Stimulated activated effector memory CD8-positive, alpha-beta T cell treated with anti-CD3 and anti-CD28 coated beads, Interleukin-12 subunit alpha, Interleukin-12 subunit beta, amount 100 ng/mL, for 72 hours (primary cell): ENCODE results near the gene NCCRP1.
"Not testable (repeated sequence)": the region's sequence is repeated elsewhere in the genome, so short reads cannot be mapped to it uniquely, and the experiment has no call there.

ENCODE experiments used
- ATAC-seq: fragments of 150-1000 bp; cut with Tn5 transposase; 2 replicates; pipeline ENCODE4 v1.10.0; 2021
- DNase-seq, 2 donors: peaks; one replicate each; pipeline ENCODE4 v3.0.0; 2021 to 2022; ENCODE audit warnings: low spot score in 2 of 2
- H3K27ac Mint-ChIP-seq: one replicate; pipeline ENCODE4 v1.8.0; 2022; ENCODE audit warnings: mild to moderate bottlenecking, mixed read lengths
- H3K36me3 Mint-ChIP-seq: one replicate; pipeline ENCODE4 v1.8.0; 2022; ENCODE audit warnings: mild to moderate bottlenecking, mixed read lengths
- H3K4me1 Mint-ChIP-seq: one replicate; pipeline ENCODE4 v1.8.0; 2022; ENCODE audit warnings: mixed read lengths
- H3K4me3 Mint-ChIP-seq: one replicate; pipeline ENCODE4 v1.8.0; 2022; ENCODE audit warnings: mild to moderate bottlenecking, mixed read lengths
- H3K9me3 Mint-ChIP-seq: one replicate; pipeline ENCODE4 v1.8.0; 2022; ENCODE audit warnings: mixed read lengths

Gene NCCRP1

GRCh38 chr19:39236527-39236926 is 39.8 kb downstream of the NCCRP1 start:
- DNase-seq: peak in 1 of 2 donors; percentile 63
- peak overlapping the region; percentile 48 for H3K4me3 Mint-ChIP-seq
- H3K27ac Mint-ChIP-seq: peak overlapping the region; percentile 76
- H3K36me3 Mint-ChIP-seq: no peaks in the 10 kb centered on the region
- no peaks in the 10 kb centered on the region for H3K9me3 Mint-ChIP-seq
- peak; percentile 92 for ATAC-seq
- peaks cover 27% of the 10 kb centered on the region for H3K4me1 Mint-ChIP-seq

GRCh38 chr19:39237200-39238184 is 40.7 kb downstream of the NCCRP1 start:
- Mint-ChIP-seq H3K36me3 (no peaks in the 10 kb centered on the region), H3K9me3 (no peaks in the 10 kb centered on the region), H3K4me3 (peak overlapping the region; percentile 48), H3K27ac (peak overlapping the region; percentile 76), H3K4me1 (peaks cover 27% of the 10 kb centered on the region)
- peak; percentile 66 for ATAC-seq
- DNase-seq: peak in 1 of 2 donors; percentile 6

GRCh38 chr19:39238209-39238608 is 41.4 kb downstream of the NCCRP1 start:
- DNase-seq (no peak), ATAC-seq (no peak)
- peaks cover 27% of the 10 kb centered on the region for H3K4me1 Mint-ChIP-seq
- no peaks in the 10 kb centered on the region for H3K9me3 Mint-ChIP-seq
- peak overlapping the region; percentile 48 for H3K4me3 Mint-ChIP-seq
- no peaks in the 10 kb centered on the region for H3K36me3 Mint-ChIP-seq
- peak overlapping the region; percentile 76 for H3K27ac Mint-ChIP-seq

GRCh38 chr19:39238944-39239343 is 42.2 kb downstream of the NCCRP1 start:
- Mint-ChIP-seq H3K27ac (no peak overlapping the region), H3K4me3 (no peak overlapping the region), H3K36me3 (no peaks in the 10 kb centered on the region), H3K9me3 (no peaks in the 10 kb centered on the region), H3K4me1 (peaks cover 27% of the 10 kb centered on the region)
- DNase-seq: no peak
- no peak for ATAC-seq

- Mint-ChIP-seq H3K36me3 (no peaks in the 10 kb centered on the region), H3K4me3 (no peak overlapping the region), H3K27ac (no peak overlapping the region), H3K9me3 (no peaks in the 10 kb centered on the region), H3K4me1 (peaks cover 27% of the 10 kb centered on the region)
- no peak for DNase-seq
- ATAC-seq: no peak
Measured at GRCh38 chr19:39240421-39240820, 43.7 kb downstream of the NCCRP1 start.

- DNase-seq, H3K4me1 Mint-ChIP-seq, H3K9me3 Mint-ChIP-seq, H3K4me3 Mint-ChIP-seq, H3K36me3 Mint-ChIP-seq, ATAC-seq, H3K27ac Mint-ChIP-seq: not testable (repeated sequence)
Measured at GRCh38 chr19:39243741-39244140, 47.0 kb downstream of the NCCRP1 start.

GRCh38 chr19:39244410-39245100 is 47.8 kb downstream of the NCCRP1 start, which contains the start of gene IFNL3:
Gene IFNL3 (minus strand): TSS chr19:39245006. CDS start chr19:39244967, 39 bp downstream.
- ATAC-seq, H3K4me1 Mint-ChIP-seq, H3K9me3 Mint-ChIP-seq, H3K4me3 Mint-ChIP-seq, H3K36me3 Mint-ChIP-seq, H3K27ac Mint-ChIP-seq, DNase-seq: not testable (repeated sequence)

GRCh38 chr19:39245166-39245565 is 48.4 kb downstream of the NCCRP1 start:
- not testable (repeated sequence) for DNase-seq, H3K36me3 Mint-ChIP-seq, H3K4me3 Mint-ChIP-seq, H3K4me1 Mint-ChIP-seq, H3K27ac Mint-ChIP-seq, H3K9me3 Mint-ChIP-seq
- ATAC-seq: peak; percentile 58

GRCh38 chr19:39246951-39247669 is 50.3 kb downstream of the NCCRP1 start:
- ATAC-seq (peak; percentile 69), DNase-seq (no peak)
- Mint-ChIP-seq H3K36me3 (no peaks in the 10 kb centered on the region), H3K9me3 (no peaks in the 10 kb centered on the region), H3K4me1 (no peaks in the 10 kb centered on the region), H3K27ac (no peak overlapping the region), H3K4me3 (peak overlapping the region; percentile 49)

- no peak overlapping the region for H3K27ac Mint-ChIP-seq
- DNase-seq (no peak), ATAC-seq (peak; percentile 69)
- H3K9me3 Mint-ChIP-seq: no peaks in the 10 kb centered on the region
- H3K4me3 Mint-ChIP-seq: peak overlapping the region; percentile 49
- H3K36me3 Mint-ChIP-seq: no peaks in the 10 kb centered on the region
- H3K4me1 Mint-ChIP-seq: no peaks in the 10 kb centered on the region
Measured at GRCh38 chr19:39247701-39248664, 51.2 kb downstream of the NCCRP1 start.

- no peak within 1 kb of the TSS for H3K27ac Mint-ChIP-seq
- peak within 1 kb of the TSS; percentile 49 for H3K4me3 Mint-ChIP-seq
- no peaks in the 10 kb centered on the region for H3K9me3 Mint-ChIP-seq
- ATAC-seq (no peak), DNase-seq (no peak)
- H3K36me3 Mint-ChIP-seq: no peaks in the 10 kb centered on the region
- H3K4me1 Mint-ChIP-seq: no peaks in the 10 kb centered on the region
Measured at GRCh38 chr19:39248806-39249205, 52.0 kb downstream of the NCCRP1 start, which contains the start of gene IFNL4. Gene IFNL4 (minus strand): TSS chr19:39248856.

GRCh38 chr19:39251081-39251480 is 54.3 kb downstream of the NCCRP1 start:
- Mint-ChIP-seq H3K27ac (no peak overlapping the region), H3K36me3 (no peaks in the 10 kb centered on the region), H3K4me3 (no peak overlapping the region), H3K4me1 (no peaks in the 10 kb centered on the region), H3K9me3 (no peaks in the 10 kb centered on the region)
- no peak for DNase-seq
- ATAC-seq: no peak
